BJ (cell line): Measurements from ENCODE around the gene MYOG. TPM values are rescaled to one million over a fixed set of nuclear protein-coding genes. Genes with fewer than 3 reads are reported as not detected.

Source experiments
- CTCF ChIA-PET: fragments of 350-600 bp; formaldehyde crosslinking; extraction: SDS; loops from one replicate; lab custom pipeline; 2021; ENCODE audit warnings: antibody characterized with exemption, inconsistent platforms; lab: Yijun Ruan, JAX
- POLR2A ChIA-PET: fragments of 300-600 bp; sonication (Branson Sonifier 250); formaldehyde crosslinking; extraction: SDS; loops from one replicate; lab custom pipeline; 2021; ENCODE audit warnings: antibody characterized with exemption; lab: Charles Lee
- DNase-seq: peaks from one replicate; pipeline ENCODE4 v3.0.0-alpha.2; 2011; ENCODE audit warnings: low read depth
- H3K27me3 ChIP-seq: 2 replicates; pipeline ENCODE4 v1.6.0; 2011; ENCODE audit warnings: low read length; ENCODE audit not compliant: control insufficient read depth, insufficient read depth
- H3K36me3 ChIP-seq: 2 replicates; pipeline ENCODE4 v1.5.1; 2011; ENCODE audit warnings: low read length; ENCODE audit not compliant: control insufficient read depth, insufficient read depth
- H3K4me3 ChIP-seq: 2 replicates; pipeline ENCODE4 v1.5.1; 2011; ENCODE audit warnings: low read depth, mild to moderate bottlenecking, control low read depth, low read length
- CTCF ChIP-seq: IDR thresholded peaks from 2 replicates; pipeline ENCODE4 v1.5.1; 2011; ENCODE audit warnings: low read depth, mild to moderate bottlenecking, control low read depth, inconsistent platforms, low read length, moderate library complexity; ENCODE audit not compliant: insufficient read depth
- polyA plus RNA-seq: library from polyadenylated mRNA; depleted of rRNA; stranded (reverse); fragments of >200 nt; gene quantifications from 2 replicates; pipeline ENCODE4 v1.2.3, GENCODE V29; 2011

The MYOG gene
- polyA plus RNA-seq, 1 experiment: not detected

GRCh38 chr1:203076031-203076511, 9.7 kb downstream of the MYOG start:
- peaks cover 26% of the 10 kb centered on the region for H3K27me3 ChIP-seq
- DNase-seq: no peak
- ChIA-PET POLR2A (no interaction called here), CTCF (interaction anchor here (2.8 kb wide), 1 partner anchor 10 kb away, joined by 12 read pairs; the partner anchor contains the start of gene MYOG)
- H3K36me3 ChIP-seq: peaks cover 1% of the 10 kb centered on the region
- TF ChIP-seq CTCF: no peak
- no peak overlapping the region for H3K4me3 ChIP-seq

GRCh38 chr1:203075236-203076030, 10.4 kb downstream of the MYOG start:
- H3K36me3 ChIP-seq: peaks cover 1% of the 10 kb centered on the region
- TF ChIP-seq CTCF: no peak
- ChIA-PET POLR2A (no interaction called here), CTCF (no interaction called here)
- peaks cover 26% of the 10 kb centered on the region for H3K27me3 ChIP-seq
- DNase-seq: no peak
- H3K4me3 ChIP-seq: no peak overlapping the region

GRCh38 chr1:203074610-203075009, 11.2 kb downstream of the MYOG start:
- ChIA-PET POLR2A (no interaction called here), CTCF (no interaction called here)
- TF ChIP-seq CTCF: no peak
- no peak for DNase-seq
- Histone ChIP-seq H3K4me3 (no peak overlapping the region), H3K27me3 (peaks cover 20% of the 10 kb centered on the region), H3K36me3 (peaks cover 1% of the 10 kb centered on the region)

- Histone ChIP-seq H3K4me3 (no peak overlapping the region), H3K27me3 (peaks cover 17% of the 10 kb centered on the region), H3K36me3 (peaks cover 1% of the 10 kb centered on the region)
- ChIA-PET CTCF (interaction anchor here (0.7 to 1.6 kb wide), 3 partner anchors 11 to 44 kb away, joined by 3 to 5 read pairs (median 5); no protein-coding TSS in a partner anchor), POLR2A (no interaction called here)
- DNase-seq: no peak
- TF ChIP-seq CTCF: no peak
These were observed 12.3 kb downstream of the MYOG start for GRCh38 chr1:203073469-203073868.

- H3K27me3 ChIP-seq: peaks cover 15% of the 10 kb centered on the region
- no peak for DNase-seq
- H3K36me3 ChIP-seq: peaks cover 1% of the 10 kb centered on the region
- ChIA-PET POLR2A (no interaction called here), CTCF (interaction anchor here (0.6 to 1.6 kb wide), 5 partner anchors 12 to 502 kb away, joined by 3 to 5 read pairs (median 3); no protein-coding TSS in a partner anchor)
- H3K4me3 ChIP-seq: no peak overlapping the region
- TF ChIP-seq CTCF: no peak
These were observed 12.9 kb downstream of the MYOG start for GRCh38 chr1:203072911-203073310.
